H1 (cell line): ENCODE results near the gene DAB2IP. TPM values are rescaled to one million over a fixed set of nuclear protein-coding genes. Genes with fewer than 3 reads are reported as not detected.

Experiments
- CBX8 ChIP-seq: fragments of 300-800, 300-1000 bp; sonication (generic); IDR thresholded peaks from 2 replicates; pipeline ENCODE4 v1.7.1; 2016; ENCODE audit warnings: low read depth, low read length, borderline replicate concordance
- KDM1A ChIP-seq: fragments of 200-600, 300-600 bp; sonication (generic); IDR thresholded peaks from 2 replicates; pipeline ENCODE4 v1.7.1; 2016; ENCODE audit warnings: mild to moderate bottlenecking, low read length, borderline replicate concordance
- SIRT6 ChIP-seq: IDR thresholded peaks from one replicate; pipeline ENCODE4 v1.7.1; 2012; ENCODE audit warnings: low read length, inconsistent platforms
- SP4 ChIP-seq: IDR thresholded peaks from 2 replicates; pipeline ENCODE4 v1.6.1; 2012; ENCODE audit warnings: low read length, inconsistent platforms
- TBP ChIP-seq: IDR thresholded peaks from 2 replicates; pipeline ENCODE4 v1.6.1; 2011; ENCODE audit warnings: low read depth, low read length, improper control_type of control experiment
- polyA plus RNA-seq, 7 experiments: library from polyadenylated mRNA; depleted of rRNA in 3 of 7; stranded (reverse) in 5 of 7; unstranded in 2 of 7; fragments of >200 nt in 5 of 7; fragments of 200-250 nt in 2 of 7; gene quantifications; 1 replicate in 5 of 7; 2 replicates in 1 of 7; 4 replicates in 1 of 7; pipeline versions ENCODE4 v1.2.1 to v1.2.3, GENCODE V29; 2011 to 2013; ENCODE audit warnings: missing spikeins in 2 of 7, mixed read lengths in 2 of 7
- total RNA-seq: library from RNA; stranded (reverse); fragmentation: NEBNext Ultra II Directional; extraction: Animal tissue kit (Norgen Biotek cat#: 25700); gene quantifications from 2 replicates; pipeline ENCODE4 v1.2.1, GENCODE V29; 2021
- TF ChIP-seq, protein P1 (sequence below): fragments of 300-600 bp; sonication (generic); IDR thresholded peaks from 2 replicates; pipeline ENCODE4 v1.7.1; 2012; ENCODE audit warnings: low read length, moderate library complexity, mild to moderate bottlenecking, inconsistent platforms; ENCODE audit not compliant: insufficient replicate concordance
- TF ChIP-seq, protein P2 (sequence below): IDR thresholded peaks from 2 replicates; pipeline ENCODE4 v1.6.1; 2012; ENCODE audit warnings: inconsistent platforms
- TF ChIP-seq, protein P3 (sequence below): IDR thresholded peaks from 2 replicates; pipeline ENCODE4 v1.6.1; 2012; ENCODE audit warnings: inconsistent platforms
- TF ChIP-seq, protein P4 (sequence below): IDR thresholded peaks from 2 replicates; pipeline ENCODE4 v1.6.1; 2011; ENCODE audit warnings: low read length, improper control_type of control experiment

The DAB2IP gene
- total and polyA plus RNA-seq, 2 of the 8 experiments (the other 6 are each of a cell fraction or from before 2014, with no cell fraction given): 19.7 to 39.5 TPM

DNA sequence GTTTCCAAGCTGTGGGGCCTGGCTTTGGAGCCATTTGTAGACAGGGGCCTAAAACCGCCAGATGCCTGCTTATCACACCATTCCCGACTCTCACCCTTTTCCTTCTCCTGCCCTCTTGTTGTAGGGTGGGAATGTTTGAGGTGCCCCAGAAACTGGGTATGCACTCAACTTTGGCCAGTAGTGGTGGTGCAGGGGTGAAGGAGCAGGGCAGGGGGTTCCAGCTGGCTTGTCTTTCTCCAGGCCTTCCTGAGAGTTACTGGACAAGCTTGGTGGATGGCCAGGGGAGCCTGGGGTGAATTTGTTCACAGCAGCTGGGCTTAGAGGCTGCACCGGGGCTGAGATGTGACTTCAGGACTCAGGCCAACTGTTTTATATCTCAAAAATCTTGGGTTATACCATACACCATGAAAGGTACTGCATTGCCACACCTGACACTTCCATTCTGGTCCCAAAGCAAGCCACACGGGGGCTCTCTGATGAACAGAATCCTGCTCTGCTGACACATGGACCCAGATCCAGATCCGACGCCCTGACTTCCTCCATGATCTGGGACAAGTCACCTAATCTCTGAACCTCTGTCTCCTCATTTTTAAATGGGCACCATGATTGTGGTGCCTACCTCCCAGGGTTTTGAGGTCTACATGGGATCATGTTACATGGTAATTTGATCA lies 62.1 kb downstream of the DAB2IP start (continued):
- TF ChIP-seq, protein P1, sequence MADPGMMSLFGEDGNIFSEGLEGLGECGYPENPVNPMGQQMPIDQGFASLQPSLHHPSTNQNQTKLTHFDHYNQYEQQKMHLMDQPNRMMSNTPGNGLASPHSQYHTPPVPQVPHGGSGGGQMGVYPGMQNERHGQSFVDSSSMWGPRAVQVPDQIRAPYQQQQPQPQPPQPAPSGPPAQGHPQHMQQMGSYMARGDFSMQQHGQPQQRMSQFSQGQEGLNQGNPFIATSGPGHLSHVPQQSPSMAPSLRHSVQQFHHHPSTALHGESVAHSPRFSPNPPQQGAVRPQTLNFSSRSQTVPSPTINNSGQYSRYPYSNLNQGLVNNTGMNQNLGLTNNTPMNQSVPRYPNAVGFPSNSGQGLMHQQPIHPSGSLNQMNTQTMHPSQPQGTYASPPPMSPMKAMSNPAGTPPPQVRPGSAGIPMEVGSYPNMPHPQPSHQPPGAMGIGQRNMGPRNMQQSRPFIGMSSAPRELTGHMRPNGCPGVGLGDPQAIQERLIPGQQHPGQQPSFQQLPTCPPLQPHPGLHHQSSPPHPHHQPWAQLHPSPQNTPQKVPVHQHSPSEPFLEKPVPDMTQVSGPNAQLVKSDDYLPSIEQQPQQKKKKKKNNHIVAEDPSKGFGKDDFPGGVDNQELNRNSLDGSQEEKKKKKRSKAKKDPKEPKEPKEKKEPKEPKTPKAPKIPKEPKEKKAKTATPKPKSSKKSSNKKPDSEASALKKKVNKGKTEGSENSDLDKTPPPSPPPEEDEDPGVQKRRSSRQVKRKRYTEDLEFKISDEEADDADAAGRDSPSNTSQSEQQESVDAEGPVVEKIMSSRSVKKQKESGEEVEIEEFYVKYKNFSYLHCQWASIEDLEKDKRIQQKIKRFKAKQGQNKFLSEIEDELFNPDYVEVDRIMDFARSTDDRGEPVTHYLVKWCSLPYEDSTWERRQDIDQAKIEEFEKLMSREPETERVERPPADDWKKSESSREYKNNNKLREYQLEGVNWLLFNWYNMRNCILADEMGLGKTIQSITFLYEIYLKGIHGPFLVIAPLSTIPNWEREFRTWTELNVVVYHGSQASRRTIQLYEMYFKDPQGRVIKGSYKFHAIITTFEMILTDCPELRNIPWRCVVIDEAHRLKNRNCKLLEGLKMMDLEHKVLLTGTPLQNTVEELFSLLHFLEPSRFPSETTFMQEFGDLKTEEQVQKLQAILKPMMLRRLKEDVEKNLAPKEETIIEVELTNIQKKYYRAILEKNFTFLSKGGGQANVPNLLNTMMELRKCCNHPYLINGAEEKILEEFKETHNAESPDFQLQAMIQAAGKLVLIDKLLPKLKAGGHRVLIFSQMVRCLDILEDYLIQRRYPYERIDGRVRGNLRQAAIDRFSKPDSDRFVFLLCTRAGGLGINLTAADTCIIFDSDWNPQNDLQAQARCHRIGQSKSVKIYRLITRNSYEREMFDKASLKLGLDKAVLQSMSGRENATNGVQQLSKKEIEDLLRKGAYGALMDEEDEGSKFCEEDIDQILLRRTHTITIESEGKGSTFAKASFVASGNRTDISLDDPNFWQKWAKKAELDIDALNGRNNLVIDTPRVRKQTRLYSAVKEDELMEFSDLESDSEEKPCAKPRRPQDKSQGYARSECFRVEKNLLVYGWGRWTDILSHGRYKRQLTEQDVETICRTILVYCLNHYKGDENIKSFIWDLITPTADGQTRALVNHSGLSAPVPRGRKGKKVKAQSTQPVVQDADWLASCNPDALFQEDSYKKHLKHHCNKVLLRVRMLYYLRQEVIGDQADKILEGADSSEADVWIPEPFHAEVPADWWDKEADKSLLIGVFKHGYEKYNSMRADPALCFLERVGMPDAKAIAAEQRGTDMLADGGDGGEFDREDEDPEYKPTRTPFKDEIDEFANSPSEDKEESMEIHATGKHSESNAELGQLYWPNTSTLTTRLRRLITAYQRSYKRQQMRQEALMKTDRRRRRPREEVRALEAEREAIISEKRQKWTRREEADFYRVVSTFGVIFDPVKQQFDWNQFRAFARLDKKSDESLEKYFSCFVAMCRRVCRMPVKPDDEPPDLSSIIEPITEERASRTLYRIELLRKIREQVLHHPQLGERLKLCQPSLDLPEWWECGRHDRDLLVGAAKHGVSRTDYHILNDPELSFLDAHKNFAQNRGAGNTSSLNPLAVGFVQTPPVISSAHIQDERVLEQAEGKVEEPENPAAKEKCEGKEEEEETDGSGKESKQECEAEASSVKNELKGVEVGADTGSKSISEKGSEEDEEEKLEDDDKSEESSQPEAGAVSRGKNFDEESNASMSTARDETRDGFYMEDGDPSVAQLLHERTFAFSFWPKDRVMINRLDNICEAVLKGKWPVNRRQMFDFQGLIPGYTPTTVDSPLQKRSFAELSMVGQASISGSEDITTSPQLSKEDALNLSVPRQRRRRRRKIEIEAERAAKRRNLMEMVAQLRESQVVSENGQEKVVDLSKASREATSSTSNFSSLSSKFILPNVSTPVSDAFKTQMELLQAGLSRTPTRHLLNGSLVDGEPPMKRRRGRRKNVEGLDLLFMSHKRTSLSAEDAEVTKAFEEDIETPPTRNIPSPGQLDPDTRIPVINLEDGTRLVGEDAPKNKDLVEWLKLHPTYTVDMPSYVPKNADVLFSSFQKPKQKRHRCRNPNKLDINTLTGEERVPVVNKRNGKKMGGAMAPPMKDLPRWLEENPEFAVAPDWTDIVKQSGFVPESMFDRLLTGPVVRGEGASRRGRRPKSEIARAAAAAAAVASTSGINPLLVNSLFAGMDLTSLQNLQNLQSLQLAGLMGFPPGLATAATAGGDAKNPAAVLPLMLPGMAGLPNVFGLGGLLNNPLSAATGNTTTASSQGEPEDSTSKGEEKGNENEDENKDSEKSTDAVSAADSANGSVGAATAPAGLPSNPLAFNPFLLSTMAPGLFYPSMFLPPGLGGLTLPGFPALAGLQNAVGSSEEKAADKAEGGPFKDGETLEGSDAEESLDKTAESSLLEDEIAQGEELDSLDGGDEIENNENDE: no peak
- TF ChIP-seq TBP: no peak
- TF ChIP-seq, protein P2, sequence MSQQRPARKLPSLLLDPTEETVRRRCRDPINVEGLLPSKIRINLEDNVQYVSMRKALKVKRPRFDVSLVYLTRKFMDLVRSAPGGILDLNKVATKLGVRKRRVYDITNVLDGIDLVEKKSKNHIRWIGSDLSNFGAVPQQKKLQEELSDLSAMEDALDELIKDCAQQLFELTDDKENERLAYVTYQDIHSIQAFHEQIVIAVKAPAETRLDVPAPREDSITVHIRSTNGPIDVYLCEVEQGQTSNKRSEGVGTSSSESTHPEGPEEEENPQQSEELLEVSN: no peak
- no peak for TF ChIP-seq KDM1A
- TF ChIP-seq, protein P3, sequence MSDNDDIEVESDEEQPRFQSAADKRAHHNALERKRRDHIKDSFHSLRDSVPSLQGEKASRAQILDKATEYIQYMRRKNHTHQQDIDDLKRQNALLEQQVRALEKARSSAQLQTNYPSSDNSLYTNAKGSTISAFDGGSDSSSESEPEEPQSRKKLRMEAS: no peak
- no peak for TF ChIP-seq CBX8
- TF ChIP-seq, protein P4, sequence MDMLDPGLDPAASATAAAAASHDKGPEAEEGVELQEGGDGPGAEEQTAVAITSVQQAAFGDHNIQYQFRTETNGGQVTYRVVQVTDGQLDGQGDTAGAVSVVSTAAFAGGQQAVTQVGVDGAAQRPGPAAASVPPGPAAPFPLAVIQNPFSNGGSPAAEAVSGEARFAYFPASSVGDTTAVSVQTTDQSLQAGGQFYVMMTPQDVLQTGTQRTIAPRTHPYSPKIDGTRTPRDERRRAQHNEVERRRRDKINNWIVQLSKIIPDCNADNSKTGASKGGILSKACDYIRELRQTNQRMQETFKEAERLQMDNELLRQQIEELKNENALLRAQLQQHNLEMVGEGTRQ: no peak
- TF ChIP-seq SIRT6: no peak
- TF ChIP-seq SP4: no peak
